ENCODE data around the gene AP2A2.
A peak's percentile ranks its signal among the peaks of the same experiment; 100 is the strongest.
"Not testable (repeated sequence)": the region's sequence is repeated elsewhere in the genome, so short reads cannot be mapped to it uniquely, and the experiment has no call there.

The AP2A2 gene

GRCh38 chr11:972523-973211 lies 47.0 kb downstream of the AP2A2 start:
- Histone ChIP-seq H3K9me3 (ENCODE audit: low read depth, low read length) (no peaks in the 10 kb centered on the region), H3K9ac (ENCODE audit: insufficient read length) (no peak overlapping the region), H3K27ac (no peak overlapping the region), H3K4me3 (no peak overlapping the region), H3K36me3 (ENCODE audit: insufficient read depth, low read length) (peaks cover 39% of the 10 kb centered on the region; the same call in 1 of the 2 replicates)
- no peak for TF ChIP-seq POLR2AphosphoS5 (IDR thresholded peaks at IDR 0.05; ENCODE audit: borderline replicate concordance, low read depth, low read length)
- TF ChIP-seq FOXP2 (optimal IDR thresholded peaks at IDR 0.05; ENCODE audit: control extremely low read depth, extremely low read length, insufficient read depth) = no peak
- no peak for TF ChIP-seq EZH2 (IDR thresholded peaks at IDR 0.05)
- DNase-seq (ENCODE audit: low read depth, low spot score) = no peak

GRCh38 chr11:973237-973636 lies 47.6 kb downstream of the AP2A2 start:
- Histone ChIP-seq H3K9me3 (ENCODE audit: low read depth, low read length) (no peaks in the 10 kb centered on the region), H3K36me3 (ENCODE audit: insufficient read depth, low read length) (peaks cover 41% of the 10 kb centered on the region; the same call in 1 of the 2 replicates), H3K27ac (no peak overlapping the region), H3K9ac (ENCODE audit: insufficient read length) (no peak overlapping the region), H3K4me3 (no peak overlapping the region)
- no peak for DNase-seq (ENCODE audit: low read depth, low spot score)
- TF ChIP-seq FOXP2 (optimal IDR thresholded peaks at IDR 0.05; ENCODE audit: control extremely low read depth, extremely low read length, insufficient read depth) (no peak), EZH2 (IDR thresholded peaks at IDR 0.05) (no peak), POLR2AphosphoS5 (IDR thresholded peaks at IDR 0.05; ENCODE audit: borderline replicate concordance, low read depth, low read length) (no peak)

GRCh38 chr11:975376-975775 lies 49.7 kb downstream of the AP2A2 start:
- H3K36me3 ChIP-seq (ENCODE audit: insufficient read depth, low read length) = peaks cover 40% of the 10 kb centered on the region; the same call in 1 of the 2 replicates
- not testable (repeated sequence) for H3K4me3 ChIP-seq; H3K9ac ChIP-seq (ENCODE audit: insufficient read length); H3K27ac ChIP-seq; H3K9me3 ChIP-seq (ENCODE audit: low read depth, low read length); DNase-seq (ENCODE audit: low read depth, low spot score)

- no peak overlapping the region for H3K9ac ChIP-seq (ENCODE audit: insufficient read length)
- TF ChIP-seq FOXP2 (optimal IDR thresholded peaks at IDR 0.05; ENCODE audit: control extremely low read depth, extremely low read length, insufficient read depth) (no peak), POLR2AphosphoS5 (IDR thresholded peaks at IDR 0.05; ENCODE audit: borderline replicate concordance, low read depth, low read length) (no peak), EZH2 (IDR thresholded peaks at IDR 0.05) (no peak)
- no peaks in the 10 kb centered on the region for H3K9me3 ChIP-seq (ENCODE audit: low read depth, low read length)
- no peak for DNase-seq (ENCODE audit: low read depth, low spot score)
- 0 out of 2 replicates have a peak overlapping the region, but pooled peaks have one; percentile 36 for H3K27ac ChIP-seq
- peaks cover 36% of the 10 kb centered on the region; the same call in 1 of the 2 replicates for H3K36me3 ChIP-seq (ENCODE audit: insufficient read depth, low read length)
- no peak overlapping the region for H3K4me3 ChIP-seq
These were observed 50.2 kb downstream of the AP2A2 start for GRCh38 chr11:975827-976226.

- TF ChIP-seq POLR2AphosphoS5 (IDR thresholded peaks at IDR 0.05; ENCODE audit: borderline replicate concordance, low read depth, low read length) = no peak
- TF ChIP-seq FOXP2 (optimal IDR thresholded peaks at IDR 0.05; ENCODE audit: control extremely low read depth, extremely low read length, insufficient read depth) = no peak
- no peak for TF ChIP-seq EZH2 (IDR thresholded peaks at IDR 0.05)
- no peak for DNase-seq (ENCODE audit: low read depth, low spot score)
- Histone ChIP-seq H3K9ac (ENCODE audit: insufficient read length) (no peak overlapping the region), H3K9me3 (ENCODE audit: low read depth, low read length) (no peaks in the 10 kb centered on the region), H3K27ac (no peak overlapping the region), H3K36me3 (ENCODE audit: insufficient read depth, low read length) (peaks cover 38% of the 10 kb centered on the region; the same call in 1 of the 2 replicates), H3K4me3 (no peak overlapping the region)
These were observed 50.9 kb downstream of the AP2A2 start for GRCh38 chr11:976431-977160.

- TF ChIP-seq POLR2AphosphoS5 (IDR thresholded peaks at IDR 0.05; ENCODE audit: borderline replicate concordance, low read depth, low read length) (no peak), EZH2 (IDR thresholded peaks at IDR 0.05) (no peak), FOXP2 (optimal IDR thresholded peaks at IDR 0.05; ENCODE audit: control extremely low read depth, extremely low read length, insufficient read depth) (no peak)
- Histone ChIP-seq H3K27ac (peak overlapping the region; percentile 77), H3K4me3 (no peak overlapping the region), H3K9ac (ENCODE audit: insufficient read length) (no peak overlapping the region), H3K9me3 (ENCODE audit: low read depth, low read length) (no peaks in the 10 kb centered on the region), H3K36me3 (ENCODE audit: insufficient read depth, low read length) (peaks cover 33% of the 10 kb centered on the region; the same call in 1 of the 2 replicates)
- DNase-seq (ENCODE audit: low read depth, low spot score) = no peak
These were observed 52.4 kb downstream of the AP2A2 start for GRCh38 chr11:977830-978720.

GRCh38 chr11:978781-979180 lies 53.1 kb downstream of the AP2A2 start:
- Histone ChIP-seq H3K9ac (ENCODE audit: insufficient read length) (no peak overlapping the region), H3K27ac (peak overlapping the region; percentile 77), H3K9me3 (ENCODE audit: low read depth, low read length) (no peaks in the 10 kb centered on the region), H3K36me3 (ENCODE audit: insufficient read depth, low read length) (peaks cover 33% of the 10 kb centered on the region; the same call in 1 of the 2 replicates), H3K4me3 (no peak overlapping the region)
- TF ChIP-seq POLR2AphosphoS5 (IDR thresholded peaks at IDR 0.05; ENCODE audit: borderline replicate concordance, low read depth, low read length) (no peak), EZH2 (IDR thresholded peaks at IDR 0.05) (no peak), FOXP2 (optimal IDR thresholded peaks at IDR 0.05; ENCODE audit: control extremely low read depth, extremely low read length, insufficient read depth) (no peak)
- no peak for DNase-seq (ENCODE audit: low read depth, low spot score)

All from SK-N-MC (cell line).